GM23338 (cell line): Measurements from ENCODE around the gene ADD1. TPM values are rescaled to one million over a fixed set of nuclear protein-coding genes. Genes with fewer than 3 reads are reported as not detected.

Source experiments
- ATAC-seq: fragments of 200-7000 bp; cut with Tn5 transposase; 3 replicates; pipeline ENCODE4 v1.9.1; 2020
- DNase-seq: peaks from one replicate; pipeline ENCODE4 v3.0.0-alpha.2; 2015; ENCODE audit warnings: low spot score
- H2AFZ ChIP-seq: fragments of 200-600 bp; sonication (generic); 2 replicates; pipeline ENCODE4 v1.8.0; 2016; ENCODE audit warnings: antibody characterized with exemption, mild to moderate bottlenecking, moderate library complexity
- H3F3A ChIP-seq: fragments of 200-600 bp; sonication (generic); replicated peaks from 2 replicates; pipeline ENCODE4 v1.8.0; 2017; ENCODE audit warnings: antibody characterized with exemption, mixed run types, low read depth
- H3K27ac ChIP-seq: fragments of 200-600 bp; sonication (generic); 2 replicates; pipeline ENCODE4 v1.6.1; 2016; ENCODE audit warnings: low read depth
- H3K27me3 ChIP-seq: fragments of 200-600 bp; sonication (generic); 2 replicates; pipeline ENCODE4 v1.8.0; 2016; ENCODE audit warnings: mild to moderate bottlenecking, mixed run types, moderate library complexity; ENCODE audit not compliant: insufficient read depth
- H3K36me3 ChIP-seq: fragments of 200-600 bp; sonication (generic); 2 replicates; pipeline ENCODE4 v1.8.0; 2016; ENCODE audit warnings: mild to moderate bottlenecking; ENCODE audit not compliant: insufficient read depth
- H3K4me1 ChIP-seq: fragments of 200-600 bp; sonication (generic); 2 replicates; pipeline ENCODE4 v1.8.0; 2016; ENCODE audit warnings: mild to moderate bottlenecking, moderate library complexity; ENCODE audit not compliant: insufficient read depth
- H3K4me2 ChIP-seq: fragments of 200-600 bp; sonication (generic); 2 replicates; pipeline ENCODE4 v1.7.1; 2017; ENCODE audit warnings: mixed run types
- H3K4me3 ChIP-seq: fragments of 200-600 bp; sonication (generic); 2 replicates; pipeline ENCODE4 v1.6.1; 2016; ENCODE audit warnings: mixed run types
- H3K79me2 ChIP-seq: fragments of 200-600 bp; sonication (generic); replicated peaks from 2 replicates; pipeline ENCODE4 v1.8.0; 2017; ENCODE audit warnings: mild to moderate bottlenecking; ENCODE audit not compliant: insufficient read depth
- H3K9me2 ChIP-seq: fragments of 200-600 bp; sonication (generic); 2 replicates; pipeline ENCODE4 v1.8.0; 2017; ENCODE audit not compliant: insufficient read depth
- H4K20me1 ChIP-seq: fragments of 200-600 bp; sonication (generic); replicated peaks from 2 replicates; pipeline ENCODE4 v1.8.0; 2017; ENCODE audit warnings: mild to moderate bottlenecking; ENCODE audit not compliant: insufficient read depth
- H3K27ac Mint-ChIP-seq: 2 replicates; pipeline ENCODE4 v1.8.0; 2020; ENCODE audit warnings: inconsistent platforms, mild to moderate bottlenecking, moderate library complexity, mixed read lengths
- H3K27me3 Mint-ChIP-seq: 3 replicates; pipeline ENCODE4 v1.8.0; 2022; ENCODE audit warnings: low read depth, mild to moderate bottlenecking, moderate library complexity, mixed read lengths, inconsistent platforms; ENCODE audit not compliant: insufficient read depth, poor library complexity
- H3K36me3 Mint-ChIP-seq: 3 replicates; pipeline ENCODE4 v1.8.0; 2021; ENCODE audit warnings: low read depth, mild to moderate bottlenecking, inconsistent platforms, moderate library complexity, mixed read lengths
- H3K4me1 Mint-ChIP-seq: 3 replicates; pipeline ENCODE4 v1.8.0; 2020; ENCODE audit warnings: mild to moderate bottlenecking, inconsistent platforms, mixed read lengths
- H3K4me3 Mint-ChIP-seq: 3 replicates; pipeline ENCODE4 v1.8.0; 2021; ENCODE audit warnings: moderate library complexity, mild to moderate bottlenecking, inconsistent platforms, mixed read lengths
- H3K9me3 Mint-ChIP-seq: 3 replicates; pipeline ENCODE4 v1.8.0; 2020; ENCODE audit warnings: moderate library complexity, mild to moderate bottlenecking, inconsistent platforms, mixed read lengths
- CTCF ChIP-seq, 2 experiments: fragments of 200-600 bp in 1 of 2; sonication (generic) in 1 of 2; conservative IDR thresholded peaks; 2 replicates each; pipeline versions ENCODE4 v1.5.1 to v1.6.1; 2016 to 2017; ENCODE audit warnings: antibody characterized with exemption in 2 of 2, low read depth in 2 of 2, mild to moderate bottlenecking in 2 of 2, moderate library complexity in 1 of 2
- ETS1 ChIP-seq: IDR thresholded peaks from 2 replicates; pipeline ENCODE4 v1.6.1; 2016; ENCODE audit warnings: antibody characterized with exemption
- EZH2 ChIP-seq: fragments of 200-600 bp; sonication (generic); IDR thresholded peaks from one replicate; pipeline ENCODE4 v1.8.0; 2017; ENCODE audit warnings: antibody characterized with exemption, mild to moderate bottlenecking, low read depth; ENCODE audit not compliant: unreplicated experiment
- EZH2phosphoT487 ChIP-seq: fragments of 200-600 bp; sonication (generic); IDR thresholded peaks from one replicate; pipeline ENCODE4 v1.8.1; 2018; ENCODE audit warnings: antibody characterized with exemption; ENCODE audit not compliant: unreplicated experiment
- JUNB ChIP-seq: IDR thresholded peaks from one replicate; pipeline ENCODE4 v1.6.1; 2016; ENCODE audit warnings: antibody characterized with exemption; ENCODE audit not compliant: unreplicated experiment
- POLR2AphosphoS5 ChIP-seq: IDR thresholded peaks from 2 replicates; pipeline ENCODE4 v1.6.1; 2016; ENCODE audit warnings: antibody characterized with exemption, low read depth
- STAT1 ChIP-seq: IDR thresholded peaks from one replicate; pipeline ENCODE4 v1.6.1; 2016; ENCODE audit warnings: antibody characterized with exemption; ENCODE audit not compliant: unreplicated experiment
- ZNF114 ChIP-seq: fragments of 250-450 bp; sonication (Bioruptor Pico); IDR thresholded peaks from 2 replicates; pipeline ENCODE4 v1.5.0; 2020; ENCODE audit warnings: mild to moderate bottlenecking, moderate library complexity
- ZNF331 ChIP-seq: fragments of 250-450 bp; sonication (Bioruptor Pico); IDR thresholded peaks from 2 replicates; pipeline ENCODE4 v1.5.0; 2020; ENCODE audit warnings: low read depth, mild to moderate bottlenecking, moderate library complexity
- ZNF462 ChIP-seq: fragments of 250-450 bp; sonication (Bioruptor Pico); IDR thresholded peaks from 2 replicates; pipeline ENCODE4 v1.5.0; 2020; ENCODE audit warnings: mild to moderate bottlenecking, moderate library complexity
- polyA plus RNA-seq: library from polyadenylated mRNA; unstranded; fragments of >200 nt; fragmentation: Nextera tagmentation; extraction: Ambion mirVana; gene quantifications from 2 replicates; pipeline ENCODE4 v1.2.1, GENCODE V29; 2016
- total RNA-seq: library from RNA; depleted of rRNA; stranded (reverse); fragments of >200 nt; shearing (Covaris generic); gene quantifications from 2 replicates; pipeline ENCODE4 v1.2.3, GENCODE V29; 2014

Gene ADD1
- total and polyA plus RNA-seq, 2 experiments from 2014 or later = 126 to 144 TPM

- Histone ChIP-seq H3F3A (no peaks in the 10 kb centered on the region), H4K20me1 (no peaks in the 10 kb centered on the region; the same call in 1 of the 2 replicates), H2AFZ (no peak overlapping the region), H3K27me3 (no peaks in the 10 kb centered on the region), H3K4me3 (no peak overlapping the region; the same call in 1 of the 2 replicates), H3K4me1 (no peaks in the 10 kb centered on the region), H3K9me2 (no peaks in the 10 kb centered on the region), H3K4me2 (no peak overlapping the region), H3K79me2 (peaks cover 11% of the 10 kb centered on the region), H3K36me3 (0 out of 2 replicates have a peak, but pooled peaks cover 3% of the 10 kb centered on the region), H3K27ac (no peak overlapping the region)
- TF ChIP-seq ETS1 = no peak
- no peak for TF ChIP-seq ZNF331 (CRISPR knock-in tag)
- TF ChIP-seq POLR2AphosphoS5 = no peak
- TF ChIP-seq EZH2phosphoT487 = no peak
- no peak for TF ChIP-seq EZH2
- no peak for TF ChIP-seq CTCF (conservative IDR thresholded peaks at IDR 0.05; ENCODE audit: low read depth in 2 of 2)
- no peak for TF ChIP-seq ZNF114 (CRISPR knock-in tag)
- no peak for TF ChIP-seq STAT1
- no peak for TF ChIP-seq JUNB
- TF ChIP-seq ZNF462 (CRISPR knock-in tag) = no peak
- H3K4me3 Mint-ChIP-seq = peak overlapping the region; percentile 65
- H3K9me3 Mint-ChIP-seq = peaks cover 3% of the 10 kb centered on the region; the same call in 1 of the 3 replicates
- H3K27ac Mint-ChIP-seq = no peak overlapping the region
- H3K27me3 Mint-ChIP-seq = peaks cover 8% of the 10 kb centered on the region
- ATAC-seq (no peak), DNase-seq (no peak)
- peaks cover 6% of the 10 kb centered on the region; the same call in 2 of the 3 replicates for H3K36me3 Mint-ChIP-seq
- H3K4me1 Mint-ChIP-seq = peaks cover 27% of the 10 kb centered on the region
Measured at GRCh38 chr4:2817137-2817536, 26.5 kb upstream of the ADD1 start.
